HG02610 (cell line): ENCODE results near the gene JSRP1.
A peak's percentile ranks its signal among the peaks of the same experiment; 100 is the strongest.

Experiments
- ATAC-seq: cut with Tn5 transposase; IDR thresholded peaks from one replicate; pipeline ENCODE4 v1.9.1; 2021; ENCODE audit warnings: mild to moderate bottlenecking, moderate library complexity; ENCODE audit not compliant: unreplicated experiment

Gene JSRP1

DNA sequence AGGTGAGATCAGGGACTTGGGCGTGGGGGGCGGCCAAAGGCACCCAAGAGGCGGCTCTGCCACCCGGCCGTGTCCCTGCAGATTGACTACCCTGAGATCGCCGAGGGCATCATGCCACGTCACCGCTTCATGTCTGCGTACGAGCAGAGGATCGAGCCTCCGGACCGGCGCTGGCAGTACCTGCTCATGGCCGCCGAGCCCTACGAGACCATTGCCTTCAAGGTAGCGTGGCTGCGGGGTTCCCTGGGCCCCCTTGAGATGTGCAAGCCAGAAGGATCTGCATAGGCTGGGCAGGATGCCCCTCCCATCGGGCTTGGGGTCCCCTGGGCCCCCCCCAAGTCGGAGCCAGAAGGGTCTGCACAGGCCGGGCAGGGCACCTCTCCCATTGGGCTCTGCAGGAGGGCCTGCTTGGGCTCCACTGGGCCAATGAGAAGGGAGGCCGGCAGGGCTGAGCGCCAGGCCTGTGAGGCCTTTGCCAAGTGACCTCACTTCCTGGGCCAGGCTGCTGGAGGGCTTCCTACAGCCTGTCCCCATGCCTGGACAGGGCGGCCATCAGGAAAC, 9.3 kb downstream of the JSRP1 start:
- ATAC-seq: no peak

DNA sequence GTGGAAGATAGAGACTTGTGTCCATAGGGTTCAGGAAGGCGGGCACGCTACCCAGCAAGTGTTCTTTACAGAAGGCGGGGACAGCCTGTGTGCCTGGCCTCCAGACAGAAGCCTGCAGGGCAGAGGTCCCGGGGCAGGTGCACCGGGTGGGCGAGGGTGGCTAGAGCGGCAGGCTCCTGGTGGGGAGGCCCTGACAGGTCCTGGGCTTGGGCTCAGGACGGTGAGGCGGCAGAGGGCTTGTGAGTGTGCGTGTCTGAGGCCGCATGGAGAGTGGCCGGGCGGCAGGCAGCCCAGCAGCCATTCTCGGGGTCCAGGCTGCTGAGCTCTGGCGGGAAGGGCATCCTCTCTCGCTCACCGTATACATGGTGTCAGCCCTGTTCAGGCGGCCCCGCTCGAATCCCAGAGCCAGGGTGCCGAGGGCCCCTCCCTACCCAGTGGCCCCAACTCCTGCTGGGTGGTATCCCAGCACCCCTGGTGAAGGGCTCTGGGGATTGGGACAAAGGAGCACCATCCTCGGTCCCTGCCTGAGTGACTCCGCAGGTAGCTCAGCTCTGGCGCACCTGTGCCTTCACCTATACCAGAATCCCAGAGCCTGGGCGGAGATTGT, 10.1 kb downstream of the JSRP1 start:
- ATAC-seq: no peak

DNA sequence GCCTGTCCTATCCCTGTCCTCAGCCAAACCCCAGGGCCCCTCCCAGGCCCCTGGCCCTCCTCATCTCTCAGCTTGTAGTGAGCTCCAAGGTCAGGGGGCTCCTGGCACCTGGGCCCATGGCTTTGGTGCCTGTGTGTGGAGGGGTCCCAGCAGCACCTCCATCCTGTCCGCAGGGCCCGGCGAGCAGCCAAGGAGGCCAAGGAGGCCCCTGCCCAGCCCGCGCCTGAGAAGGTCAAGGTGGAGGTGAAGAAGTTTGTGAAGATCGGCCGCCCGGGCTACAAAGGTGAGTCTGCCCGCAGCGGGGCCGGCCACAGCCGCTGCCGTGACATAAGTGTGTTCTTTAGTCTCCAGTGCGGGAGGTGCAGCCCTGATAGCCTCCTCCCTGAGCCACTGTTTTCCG, 10.9 kb downstream of the JSRP1 start:
- ATAC-seq: no peak

DNA sequence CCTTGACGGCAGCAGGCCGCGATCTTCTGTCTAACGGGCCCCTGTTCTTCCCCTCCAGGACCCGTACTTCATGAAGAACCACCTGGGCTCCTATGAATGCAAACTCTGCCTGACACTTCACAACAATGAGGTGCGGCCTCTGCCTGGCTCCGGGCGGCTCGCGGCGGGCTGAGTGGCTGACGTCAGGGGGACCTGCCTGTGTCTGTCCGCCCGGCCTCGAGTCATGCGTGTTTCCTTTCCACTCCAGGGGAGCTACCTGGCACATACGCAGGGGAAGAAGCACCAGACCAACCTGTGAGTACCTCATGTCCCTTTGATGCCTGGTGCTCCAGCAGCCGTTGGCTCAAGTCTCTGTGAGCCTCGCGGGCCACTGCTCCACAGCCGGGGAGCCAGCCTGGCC, 11.7 kb downstream of the JSRP1 start:
- ATAC-seq: no peak

DNA sequence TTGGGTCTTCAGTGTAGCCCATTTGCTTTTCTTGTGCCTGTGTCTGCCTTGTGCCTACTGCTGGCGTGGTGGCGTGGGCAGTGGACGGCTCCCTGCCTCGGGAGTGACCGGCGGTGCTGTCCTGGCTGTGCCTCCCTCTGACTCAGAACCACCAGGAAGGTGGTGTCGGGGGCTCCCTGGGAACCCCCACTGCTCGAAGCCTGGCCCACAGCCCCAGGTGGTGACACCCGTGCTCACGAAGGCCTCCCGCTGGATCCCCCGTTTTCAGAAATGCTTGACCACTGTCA, 12.1 kb downstream of the JSRP1 start:
- no peak for ATAC-seq

DNA sequence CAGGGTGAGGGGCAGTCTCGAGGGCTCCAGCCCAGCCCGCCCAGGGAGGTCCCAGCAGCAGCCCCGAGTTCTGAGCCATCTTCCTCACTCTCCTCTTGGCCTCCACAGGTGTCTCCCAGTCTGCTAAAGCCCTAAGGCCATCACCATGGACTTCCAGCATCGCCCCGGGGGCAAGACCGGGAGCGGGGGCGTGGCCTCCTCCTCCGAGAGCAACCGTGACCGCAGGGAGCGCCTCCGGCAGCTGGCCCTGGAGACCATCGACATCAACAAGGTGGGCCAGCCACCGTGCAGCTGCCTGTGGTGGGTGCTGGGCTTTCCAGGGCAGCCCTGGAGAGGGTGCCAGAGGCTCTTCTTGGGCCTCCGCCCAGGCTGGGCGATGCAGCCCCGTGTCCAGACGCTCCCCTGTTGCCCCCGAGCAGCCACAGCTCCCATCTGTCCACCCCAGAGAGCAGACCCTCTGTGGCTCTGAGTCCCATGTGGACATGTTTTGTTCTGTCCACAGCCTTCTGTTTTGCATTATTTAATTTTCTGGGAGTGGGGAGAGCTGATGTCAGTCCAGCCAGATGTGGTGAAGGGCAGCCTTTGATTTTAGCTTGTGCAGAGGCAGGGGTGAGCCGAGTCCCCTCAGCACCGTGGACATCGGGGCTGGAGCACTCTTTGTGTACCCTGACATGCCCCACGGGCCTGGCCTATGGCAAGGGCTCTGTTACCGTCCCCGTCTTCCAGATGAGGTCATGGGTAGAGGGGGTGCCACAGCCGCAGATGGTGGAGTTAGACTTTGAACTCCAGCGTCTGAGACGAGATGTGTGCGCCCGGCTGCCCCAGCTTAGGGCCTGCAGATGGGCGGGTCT, 12.7 kb downstream of the JSRP1 start:
- no peak for ATAC-seq

DNA sequence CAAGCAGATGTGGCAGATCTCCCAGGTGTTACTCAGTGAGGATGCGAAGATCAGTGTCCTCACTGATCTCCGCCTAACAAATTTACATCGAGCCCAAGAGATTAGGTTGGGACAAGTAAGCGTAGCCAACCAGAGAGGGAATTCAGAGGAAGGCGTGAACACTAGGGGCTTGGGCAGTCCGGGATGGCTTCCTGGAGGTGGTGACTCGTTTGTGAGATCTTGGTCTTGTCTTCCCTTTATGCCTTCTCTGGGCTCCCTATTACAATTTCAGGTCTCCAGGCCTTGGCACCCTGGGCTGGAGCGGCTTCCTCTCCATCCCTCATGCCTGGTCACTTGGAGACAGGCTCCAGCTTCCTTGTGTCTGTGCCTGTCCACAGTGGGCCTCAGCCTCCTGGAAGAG, 13.4 kb downstream of the JSRP1 start:
- ATAC-seq: no peak

DNA sequence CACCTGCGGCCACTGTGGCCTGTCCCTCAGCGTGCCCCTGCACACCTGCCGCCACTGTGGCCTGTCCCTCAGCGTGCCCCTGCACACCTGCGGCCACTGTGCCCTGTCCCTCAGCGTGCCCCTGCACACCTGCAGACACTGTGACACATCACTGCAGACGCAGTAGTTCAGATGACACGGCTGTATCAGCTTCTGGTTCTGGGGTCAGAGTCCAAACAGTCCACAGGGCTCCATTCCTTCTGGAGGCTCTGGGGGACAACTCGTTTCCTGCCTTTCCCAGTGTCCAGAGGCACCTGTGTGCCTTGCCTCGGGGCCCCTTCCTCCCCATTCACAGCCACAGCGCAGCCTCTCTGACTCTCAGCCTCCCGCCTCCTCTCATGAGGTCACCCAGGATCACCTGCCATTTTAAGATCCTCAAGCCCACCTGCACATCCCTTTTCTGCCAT, 14.1 kb downstream of the JSRP1 start:
- ATAC-seq: no peak

DNA sequence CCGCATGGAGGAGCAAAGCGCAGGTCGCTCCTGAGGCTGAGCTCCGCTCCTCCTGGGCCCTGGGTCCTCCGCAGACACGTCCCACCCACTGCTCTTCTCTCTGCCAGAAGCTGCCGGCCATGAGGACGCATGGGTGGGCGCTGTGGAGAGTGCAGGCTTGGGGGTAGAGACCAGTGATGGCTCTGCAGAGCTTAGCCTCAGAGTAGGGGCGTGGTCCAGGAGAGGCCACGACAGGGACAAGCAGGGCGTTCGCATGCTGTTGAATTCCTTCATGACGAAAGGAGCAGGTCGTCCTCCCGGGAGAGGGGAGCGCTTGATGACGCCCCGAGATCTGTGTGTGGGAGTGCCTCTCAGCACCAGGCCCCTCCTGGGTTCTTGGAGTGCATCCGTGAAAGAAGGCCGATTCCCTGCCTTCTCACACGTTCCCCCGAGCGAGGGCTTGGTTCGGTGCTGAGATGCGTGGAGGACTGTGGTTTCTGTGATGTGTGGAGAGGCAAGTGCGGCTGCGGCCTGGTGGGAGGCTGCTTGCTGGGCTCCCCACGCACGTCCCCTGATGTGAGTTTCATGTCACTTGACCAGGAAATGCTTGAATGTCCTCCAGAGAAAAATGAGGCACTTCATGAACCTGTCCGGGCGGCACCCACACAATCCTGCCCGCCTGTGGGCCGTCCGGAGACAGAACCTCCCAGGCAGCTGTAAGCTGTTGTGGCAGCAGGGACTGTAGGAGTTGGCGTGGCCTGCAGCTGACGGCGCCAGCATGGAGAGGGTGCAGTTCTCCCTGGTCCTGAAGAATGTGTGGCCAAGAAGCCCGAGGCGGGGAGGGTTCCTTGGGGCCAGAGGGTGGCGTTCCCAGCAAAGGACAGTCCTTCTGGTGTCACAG, 15.1 kb downstream of the JSRP1 start:
- ATAC-seq: no peak

DNA sequence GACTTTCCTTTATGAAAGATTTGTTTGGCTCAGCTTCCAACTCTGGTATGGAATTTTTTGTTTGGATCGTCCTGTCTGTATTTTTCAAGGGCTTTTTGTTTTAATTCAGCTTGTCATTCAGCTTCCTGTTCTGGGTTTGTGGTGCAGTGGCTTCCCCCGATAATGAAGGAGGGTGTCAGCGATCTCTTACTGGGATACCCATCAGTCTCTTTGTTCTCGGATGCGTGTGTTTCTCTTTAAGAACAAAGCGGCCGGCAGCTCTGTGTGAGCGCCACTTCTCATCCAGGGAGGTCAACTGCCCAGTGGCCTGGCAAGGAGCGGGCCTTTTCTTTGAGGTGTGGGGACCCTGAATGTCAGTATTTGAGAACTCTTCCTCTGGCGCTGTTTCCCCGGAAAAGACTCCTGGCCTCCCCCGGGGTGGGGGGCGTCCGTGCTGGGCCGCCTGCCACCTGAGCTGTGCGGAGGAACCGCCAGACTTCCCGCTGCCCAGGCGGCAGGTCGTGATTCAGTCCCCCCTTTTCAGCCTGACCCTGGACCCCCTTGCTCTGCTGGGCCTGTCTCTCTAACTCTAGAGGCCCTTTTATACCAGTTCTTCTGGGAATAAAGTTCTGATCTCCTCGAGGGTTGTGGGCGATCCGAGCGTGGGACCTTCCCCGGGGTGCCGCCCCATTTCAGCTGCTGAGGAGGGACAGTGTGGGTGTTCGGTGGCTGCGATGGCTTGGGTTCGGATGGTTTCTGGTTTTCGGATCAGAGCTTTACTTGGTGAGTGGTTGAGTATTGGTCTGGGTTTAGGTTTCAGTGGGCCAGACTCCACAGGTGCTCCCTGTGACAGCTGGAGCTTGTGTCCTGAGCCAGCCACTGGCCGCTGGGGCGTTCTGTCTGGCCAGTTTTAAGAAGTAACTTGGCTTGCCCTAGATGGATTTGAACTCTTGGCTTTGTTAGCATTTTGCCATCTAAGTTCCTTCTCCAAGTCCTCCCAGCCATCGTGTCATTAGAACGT, 16.1 kb downstream of the JSRP1 start:
- ATAC-seq: no peak

DNA sequence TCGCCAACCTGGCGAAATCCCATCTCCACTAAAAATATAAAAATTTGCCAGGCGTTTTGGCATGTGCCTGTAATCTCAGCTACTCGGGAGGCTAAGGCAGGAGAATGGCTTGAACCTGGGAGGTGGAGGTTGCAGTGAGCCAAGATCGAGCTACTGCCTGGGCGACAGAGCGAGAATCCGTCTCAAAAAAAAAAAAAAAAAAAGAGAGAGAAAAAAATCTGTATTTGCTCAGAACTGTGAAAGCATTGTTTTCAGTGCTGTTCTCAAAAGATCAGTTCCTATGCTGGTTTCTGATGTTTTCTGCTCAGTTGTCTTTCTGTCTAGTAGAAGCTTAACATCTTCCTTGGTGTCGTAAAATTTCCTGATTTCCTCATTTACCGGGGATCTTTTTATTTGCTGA, 17.0 kb downstream of the JSRP1 start:
- no peak for ATAC-seq

DNA sequence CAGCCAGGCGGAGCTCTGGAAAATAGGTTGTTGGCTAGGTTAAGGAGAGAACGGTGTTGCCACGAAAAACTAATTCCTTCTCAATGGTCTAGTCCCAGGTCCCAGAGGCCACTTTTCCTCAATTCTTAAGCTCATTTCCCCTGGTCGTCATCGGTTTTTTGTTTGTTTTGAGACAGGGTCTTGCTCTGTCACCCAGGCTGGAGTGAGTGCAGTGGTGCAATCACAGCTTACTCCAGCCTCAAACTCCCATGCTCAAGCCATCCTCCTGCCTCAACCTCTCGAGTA, 18.4 kb downstream of the JSRP1 start:
- no peak for ATAC-seq

DNA sequence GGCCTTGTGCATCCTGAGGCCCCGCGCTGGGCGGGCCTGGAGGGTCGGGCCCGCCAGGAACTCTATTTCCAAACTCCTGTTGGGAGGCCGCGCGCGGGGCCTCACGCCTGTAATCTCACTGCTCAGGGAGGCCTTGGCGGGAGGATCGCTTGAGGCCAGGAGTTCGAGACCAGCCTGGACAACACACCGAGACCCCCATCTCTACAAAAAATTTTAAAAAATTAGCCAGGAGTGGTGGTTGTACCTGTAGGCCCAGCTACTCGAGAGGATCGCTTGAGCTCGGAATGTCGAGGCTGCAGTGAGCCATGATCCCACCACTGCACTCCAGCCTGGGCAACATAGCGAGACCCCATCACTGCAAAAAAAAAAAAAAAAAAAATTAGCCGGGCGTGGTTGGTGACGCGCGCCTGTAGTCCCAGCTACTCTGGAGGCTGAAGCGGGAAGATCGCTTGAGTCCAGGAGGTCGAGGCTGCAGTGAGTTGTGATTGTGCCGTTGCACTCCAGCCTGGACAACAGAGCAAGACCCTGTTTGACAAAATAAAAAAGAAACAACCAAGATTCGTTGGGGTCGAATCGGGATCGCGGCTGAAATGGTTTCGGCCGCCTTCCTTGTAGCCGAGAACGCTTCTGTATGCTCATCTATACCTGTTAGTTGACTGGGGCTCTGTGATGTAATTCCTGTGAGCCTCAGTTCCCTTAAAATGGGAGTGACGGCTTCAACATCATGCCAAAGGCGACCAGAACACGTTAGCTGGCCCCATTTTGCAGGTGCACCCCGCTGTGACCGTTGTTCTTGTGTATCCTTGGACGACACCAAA, 19.0 kb downstream of the JSRP1 start:
- ATAC-seq: no peak

DNA sequence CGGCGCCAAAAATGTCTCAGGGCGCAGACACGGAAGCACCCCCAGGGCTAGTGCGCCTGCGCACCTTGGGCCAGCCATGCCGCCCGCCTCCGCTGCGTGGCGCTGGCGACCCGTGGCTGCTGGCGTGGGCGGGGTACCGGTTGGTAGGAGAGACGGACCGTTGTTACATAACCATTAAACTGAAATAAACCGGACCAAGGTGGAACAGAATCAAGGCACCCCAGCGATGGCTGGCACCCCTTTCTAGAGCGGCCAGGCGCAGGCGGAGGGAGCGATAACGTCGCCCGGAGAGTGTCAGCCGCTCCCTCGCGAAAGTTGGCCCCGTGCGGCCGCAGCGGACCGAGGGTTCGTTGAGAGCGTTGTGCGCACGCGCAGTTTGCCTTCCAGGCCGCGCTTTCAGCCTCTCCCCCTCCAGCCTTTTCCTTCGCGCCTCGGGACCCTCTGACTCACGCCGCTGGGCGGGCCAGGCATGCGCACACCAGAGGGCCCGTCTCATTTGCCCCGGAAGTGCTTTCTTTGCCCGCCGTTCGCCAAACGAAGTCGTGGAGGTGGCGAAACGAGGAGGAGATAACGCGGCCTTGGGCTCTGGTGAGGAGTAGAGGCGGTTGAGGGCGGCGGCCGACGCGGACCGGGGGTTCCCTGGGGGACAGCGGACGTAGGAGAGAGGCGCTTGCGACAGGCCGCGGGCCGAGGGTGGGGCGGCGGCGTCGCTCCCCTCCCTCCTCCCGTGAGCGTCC, 19.7 kb downstream of the JSRP1 start, which contains the start of the genes PLEKHJ1 and SF3A2:
PLEKHJ1 (minus strand) TSS at position 16 of the 737 bp plus-strand sequence. CDS start 81 bp downstream, outside the sequence.
SF3A2 (plus strand) TSS at position 511 of the 737 bp plus-strand sequence. CDS start 6,595 bp downstream, outside the sequence.
- peak; percentile 63 for ATAC-seq

DNA sequence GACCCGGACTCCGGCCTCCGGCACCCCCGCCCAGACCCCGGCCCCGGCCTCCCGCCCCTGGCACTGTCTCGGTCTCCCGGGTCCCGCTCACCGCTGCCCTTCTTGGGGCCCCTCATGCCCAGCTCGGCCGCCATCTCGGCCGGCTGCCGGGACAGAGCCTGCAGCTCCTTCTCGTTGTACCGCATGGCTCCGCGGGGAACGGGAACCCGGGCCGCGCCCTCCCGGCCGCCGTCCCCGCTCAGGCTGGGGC, 20.2 kb downstream of the JSRP1 start:
- no peak for ATAC-seq

DNA sequence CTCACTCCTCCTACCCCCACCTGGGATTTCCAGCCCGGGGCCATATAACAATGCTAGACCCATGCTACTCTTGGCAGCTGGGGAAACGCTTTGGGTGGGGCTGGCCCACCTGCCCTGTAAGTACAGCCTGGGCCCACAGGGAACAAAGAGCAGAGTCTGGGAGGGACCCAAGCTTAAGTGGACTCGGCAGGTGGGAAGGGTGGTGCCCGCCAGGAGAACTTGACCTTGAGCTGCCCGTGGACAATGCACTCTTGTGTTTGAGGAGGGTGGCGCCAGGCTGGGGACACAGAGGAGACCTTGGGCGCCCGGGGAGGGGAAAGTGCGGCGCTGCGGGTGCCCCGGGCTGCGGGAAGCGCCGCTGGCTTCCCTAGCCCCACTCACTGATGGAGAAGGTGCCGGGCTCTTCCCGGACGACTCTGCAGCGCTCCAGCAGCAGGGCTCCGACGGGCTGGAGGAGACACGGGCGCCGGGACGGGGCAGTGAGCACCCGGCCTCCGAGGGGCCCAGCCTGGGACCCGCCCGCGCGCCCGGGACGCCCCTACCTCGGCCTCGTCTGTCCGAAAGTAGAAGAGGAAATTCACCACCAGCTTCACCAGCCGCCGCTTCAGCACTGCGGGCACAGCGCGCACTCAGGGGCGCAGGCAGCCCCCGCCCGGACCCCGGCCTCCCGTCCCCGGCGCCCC, 20.7 kb downstream of the JSRP1 start:
- ATAC-seq: peak; percentile 1

DNA sequence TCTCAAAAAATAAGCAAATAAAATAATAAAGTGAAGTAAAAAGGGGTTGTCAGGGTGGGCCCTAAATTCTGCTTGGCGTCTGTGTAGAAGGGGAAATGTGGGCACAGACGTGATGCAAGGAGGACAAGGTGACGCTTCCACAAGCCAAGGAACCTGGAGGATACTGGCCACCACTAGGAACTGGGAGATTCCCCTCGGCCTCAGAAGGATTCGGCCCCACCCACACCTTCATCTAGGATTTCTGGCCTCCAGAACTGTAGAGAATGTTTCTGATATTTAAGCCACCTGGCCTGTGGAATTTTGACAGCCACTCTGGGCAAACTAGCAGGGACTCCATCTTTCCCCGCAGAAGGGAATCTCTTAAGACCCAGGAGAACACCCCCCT, 21.2 kb downstream of the JSRP1 start:
- ATAC-seq: no peak

DNA sequence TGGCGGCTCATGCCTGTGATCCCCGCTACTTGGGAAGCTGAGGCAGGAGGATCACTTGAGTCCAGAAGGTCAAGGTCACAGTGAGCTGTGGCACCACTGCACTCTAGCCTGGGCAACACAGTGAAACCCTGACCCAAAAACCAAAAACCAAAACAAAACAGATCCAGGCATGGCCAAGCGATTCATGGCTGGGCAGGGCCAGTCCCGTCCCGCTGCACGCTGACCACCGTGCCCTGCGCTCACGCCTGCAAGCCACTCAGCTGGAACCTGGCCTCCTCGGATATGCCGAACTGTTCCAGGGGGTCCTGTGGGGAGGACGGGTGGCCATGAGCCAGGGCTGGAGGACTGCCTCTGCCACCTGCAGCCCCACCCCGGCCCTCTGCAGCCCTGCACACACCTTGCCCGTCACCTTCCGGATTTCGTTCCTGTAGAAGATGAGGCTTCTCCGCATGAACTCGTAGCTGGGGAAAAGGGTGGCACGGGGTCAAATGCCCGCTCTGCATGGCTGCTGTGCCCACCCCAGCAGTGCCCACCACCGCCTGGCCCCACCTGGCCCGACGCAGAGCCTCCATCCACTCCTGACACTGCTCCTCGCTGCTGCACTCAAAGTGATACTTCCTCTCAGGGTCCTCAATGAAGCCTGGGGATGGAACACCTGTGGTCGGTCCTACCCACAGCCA, 22.5 kb downstream of the JSRP1 start:
- no peak for ATAC-seq
